NCI-H69 (cell line): Measurements from ENCODE around the gene TAF4.
A peak's percentile ranks its signal among the peaks of the same experiment; 100 is the strongest.
"Not testable (repeated sequence)": the region's sequence is repeated elsewhere in the genome, so short reads cannot be mapped to it uniquely, and the experiment has no call there.

Source experiments
- DNase-seq: peaks from one replicate; lab custom pipeline; 2025; lab: John Stamatoyannopoulos, UW

The TAF4 gene

GRCh38 chr20:62073323-62073722 lies 7.6 kb upstream of the TAF4 start:
- DNase-seq: no peak

- not testable (repeated sequence) for DNase-seq
Measured at GRCh38 chr20:62071669-62072430, 6.2 kb upstream of the TAF4 start.

- no peak for DNase-seq
Measured at GRCh38 chr20:62069741-62070216, 4.1 kb upstream of the TAF4 start.

GRCh38 chr20:62068997-62069396 lies 3.3 kb upstream of the TAF4 start:
- no peak for DNase-seq

GRCh38 chr20:62067547-62068260 lies 2.0 kb upstream of the TAF4 start:
- no peak for DNase-seq

- DNase-seq: no peak
Measured at GRCh38 chr20:62066983-62067433, 1.3 kb upstream of the TAF4 start.

- DNase-seq: peak; percentile 62
Measured at GRCh38 chr20:62066339-62066982, 780 bp upstream of the TAF4 start.

GRCh38 chr20:62064770-62065673 lies 659 bp downstream of the TAF4 start:
- peak; percentile 36 for DNase-seq

GRCh38 chr20:62063981-62064769 lies 1.5 kb downstream of the TAF4 start:
- DNase-seq: no peak

- no peak for DNase-seq
Measured at GRCh38 chr20:62063315-62063980, 2.2 kb downstream of the TAF4 start.

- DNase-seq: no peak
Measured at GRCh38 chr20:62062661-62063314, 2.9 kb downstream of the TAF4 start.

- no peak for DNase-seq
Measured at GRCh38 chr20:62061851-62062423, 3.7 kb downstream of the TAF4 start.

- DNase-seq: no peak
Measured at GRCh38 chr20:62060631-62061541, 4.8 kb downstream of the TAF4 start.

- DNase-seq: no peak
Measured at GRCh38 chr20:62059920-62060630, 5.6 kb downstream of the TAF4 start.

- DNase-seq: peak; percentile 4
Measured at GRCh38 chr20:62059401-62059800, 6.3 kb downstream of the TAF4 start.

- DNase-seq: no peak
Measured at GRCh38 chr20:62058941-62059340, 6.7 kb downstream of the TAF4 start.

GRCh38 chr20:62056975-62057374 lies 8.7 kb downstream of the TAF4 start:
- no peak for DNase-seq

GRCh38 chr20:62056377-62056776 lies 9.3 kb downstream of the TAF4 start:
- no peak for DNase-seq
